Astrocyte (in vitro differentiated cells and primary cell): ENCODE results near the gene AKAP13. TPM values are rescaled to one million over a fixed set of nuclear protein-coding genes. Genes with fewer than 3 reads are reported as not detected.

Source experiments
- DNase-seq: peaks from one replicate; pipeline ENCODE4 v3.0.0-alpha.2; 2010; ENCODE audit warnings: low read depth
- FAIRE-seq: peaks from 2 replicates; lab custom pipeline; 2011; peaks lifted over from hg19 to GRCh38; lab: Jason Lieb, UNC
- H2AFZ ChIP-seq: 2 replicates; pipeline ENCODE4 v1.6.0; 2012; ENCODE audit warnings: low read depth, low read length, inconsistent platforms
- H3K27ac ChIP-seq: 2 replicates; pipeline ENCODE4 v1.5.1; 2011; ENCODE audit warnings: low read depth, low read length, inconsistent platforms
- H3K27me3 ChIP-seq: 2 replicates; pipeline ENCODE4 v1.6.0; 2011; ENCODE audit warnings: low read length, inconsistent platforms; ENCODE audit not compliant: insufficient read depth
- H3K36me3 ChIP-seq: 2 replicates; pipeline ENCODE4 v1.5.1; 2011; ENCODE audit warnings: low read length, inconsistent platforms; ENCODE audit not compliant: insufficient read depth
- H3K4me1 ChIP-seq: 2 replicates; pipeline ENCODE4 v1.5.1; 2011; ENCODE audit warnings: low read length, inconsistent platforms; ENCODE audit not compliant: insufficient read depth
- H3K4me2 ChIP-seq: 2 replicates; pipeline ENCODE4 v1.6.0; 2012; ENCODE audit warnings: low read length, inconsistent platforms
- H3K4me3 ChIP-seq: 2 replicates; pipeline ENCODE4 v1.5.1; 2011; ENCODE audit warnings: low read depth, mild to moderate bottlenecking, low read length, inconsistent platforms; ENCODE audit not compliant: insufficient read depth
- H3K79me2 ChIP-seq: 2 replicates; pipeline ENCODE4 v1.6.0; 2012; ENCODE audit warnings: mild to moderate bottlenecking, low read length, inconsistent platforms; ENCODE audit not compliant: insufficient read depth
- H3K9ac ChIP-seq: 2 replicates; pipeline ENCODE4 v1.6.0; 2012; ENCODE audit warnings: mild to moderate bottlenecking, low read length, inconsistent platforms
- H3K9me3 ChIP-seq: 2 replicates; pipeline ENCODE4 v1.5.1; 2012; ENCODE audit warnings: low read depth, mild to moderate bottlenecking, low read length, inconsistent platforms; ENCODE audit not compliant: insufficient read depth
- H4K20me1 ChIP-seq: 2 replicates; pipeline ENCODE4 v1.6.0; 2012; ENCODE audit warnings: low read length, inconsistent platforms; ENCODE audit not compliant: insufficient read depth
- H3K27ac Mint-ChIP-seq: one replicate; pipeline ENCODE4 v1.8.0; 2021; ENCODE audit warnings: mild to moderate bottlenecking, mixed read lengths; ENCODE audit not compliant: unreplicated experiment
- H3K27me3 Mint-ChIP-seq: one replicate; pipeline ENCODE4 v1.8.0; 2021; ENCODE audit warnings: low read depth, mixed read lengths; ENCODE audit not compliant: unreplicated experiment
- H3K36me3 Mint-ChIP-seq: one replicate; pipeline ENCODE4 v1.8.0; 2021; ENCODE audit warnings: low read depth, mixed read lengths; ENCODE audit not compliant: unreplicated experiment
- H3K4me1 Mint-ChIP-seq: one replicate; pipeline ENCODE4 v1.8.0; 2021; ENCODE audit warnings: low read depth, mixed read lengths; ENCODE audit not compliant: unreplicated experiment
- H3K4me3 Mint-ChIP-seq: one replicate; pipeline ENCODE4 v1.8.0; 2021; ENCODE audit warnings: mild to moderate bottlenecking, moderate library complexity, mixed read lengths; ENCODE audit not compliant: unreplicated experiment
- H3K9me3 Mint-ChIP-seq: one replicate; pipeline ENCODE4 v1.8.0; 2021; ENCODE audit warnings: mild to moderate bottlenecking, mixed read lengths; ENCODE audit not compliant: unreplicated experiment
- EZH2 ChIP-seq: IDR thresholded peaks from 2 replicates; pipeline ENCODE4 v1.6.1; 2012; ENCODE audit warnings: mild to moderate bottlenecking, low read length, inconsistent platforms; ENCODE audit not compliant: insufficient read depth
- total RNA-seq: library from RNA; stranded (reverse); gene quantifications from 2 replicates; pipeline ENCODE4 v1.2.1, GENCODE V29; 2021
- TF ChIP-seq, protein P1 (sequence below): IDR thresholded peaks from 2 replicates; pipeline ENCODE4 v1.5.1; 2011; ENCODE audit warnings: low read depth, mild to moderate bottlenecking, inconsistent platforms, low read length, moderate library complexity; ENCODE audit not compliant: insufficient read depth

The AKAP13 gene
- total RNA-seq, 1 donor from 2014 or later, result 98.2 TPM

DNA sequence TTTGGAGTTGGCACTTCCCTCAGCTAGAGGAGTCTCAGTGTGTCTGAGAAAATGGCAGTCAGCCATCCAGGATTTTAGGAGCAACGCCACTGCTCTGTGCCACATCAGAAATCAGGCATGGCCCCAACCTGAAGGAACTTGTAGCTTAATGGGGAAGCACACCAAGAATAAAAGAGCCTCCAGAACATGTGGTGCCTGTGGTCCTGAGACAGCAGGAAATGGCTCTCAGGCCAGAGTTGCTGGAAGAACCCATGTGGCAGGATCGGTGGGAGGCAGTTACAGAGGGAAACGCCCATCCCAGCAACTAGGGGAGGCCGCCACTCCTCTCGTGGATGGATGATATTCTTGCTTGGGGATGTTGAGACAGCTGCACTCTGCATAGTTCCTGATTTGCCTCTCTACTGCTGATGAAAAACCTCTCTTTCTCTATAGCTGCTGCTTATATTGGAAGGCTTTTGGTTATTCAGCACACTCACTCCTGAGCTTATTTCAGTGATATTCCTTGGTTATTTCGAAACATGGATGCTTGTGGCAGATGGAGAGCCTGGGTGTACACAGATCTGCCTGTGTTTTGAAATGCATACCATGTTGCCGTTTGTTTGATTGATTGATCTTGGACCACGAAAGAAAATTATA is 361.9 kb downstream of the AKAP13 start:
- H3K36me3 ChIP-seq, result peaks cover 33% of the 10 kb centered on the region
- Mint-ChIP-seq H3K36me3 (peaks cover 7% of the 10 kb centered on the region), H3K4me3 (no peak overlapping the region), H3K4me1 (peaks cover 6% of the 10 kb centered on the region), H3K27ac (no peak overlapping the region), H3K9me3 (no peaks in the 10 kb centered on the region), H3K27me3 (no peaks in the 10 kb centered on the region)
- peaks cover 2% of the 10 kb centered on the region for H3K4me1 ChIP-seq
- FAIRE-seq (no peak), DNase-seq (no peak)
- no peak overlapping the region for H2AFZ ChIP-seq
- no peak overlapping the region for H3K4me3 ChIP-seq
- H3K27me3 ChIP-seq, result no peaks in the 10 kb centered on the region
- peaks cover 19% of the 10 kb centered on the region for H4K20me1 ChIP-seq
- H3K9ac ChIP-seq, result no peak overlapping the region
- TF ChIP-seq, protein P1, sequence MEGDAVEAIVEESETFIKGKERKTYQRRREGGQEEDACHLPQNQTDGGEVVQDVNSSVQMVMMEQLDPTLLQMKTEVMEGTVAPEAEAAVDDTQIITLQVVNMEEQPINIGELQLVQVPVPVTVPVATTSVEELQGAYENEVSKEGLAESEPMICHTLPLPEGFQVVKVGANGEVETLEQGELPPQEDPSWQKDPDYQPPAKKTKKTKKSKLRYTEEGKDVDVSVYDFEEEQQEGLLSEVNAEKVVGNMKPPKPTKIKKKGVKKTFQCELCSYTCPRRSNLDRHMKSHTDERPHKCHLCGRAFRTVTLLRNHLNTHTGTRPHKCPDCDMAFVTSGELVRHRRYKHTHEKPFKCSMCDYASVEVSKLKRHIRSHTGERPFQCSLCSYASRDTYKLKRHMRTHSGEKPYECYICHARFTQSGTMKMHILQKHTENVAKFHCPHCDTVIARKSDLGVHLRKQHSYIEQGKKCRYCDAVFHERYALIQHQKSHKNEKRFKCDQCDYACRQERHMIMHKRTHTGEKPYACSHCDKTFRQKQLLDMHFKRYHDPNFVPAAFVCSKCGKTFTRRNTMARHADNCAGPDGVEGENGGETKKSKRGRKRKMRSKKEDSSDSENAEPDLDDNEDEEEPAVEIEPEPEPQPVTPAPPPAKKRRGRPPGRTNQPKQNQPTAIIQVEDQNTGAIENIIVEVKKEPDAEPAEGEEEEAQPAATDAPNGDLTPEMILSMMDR, result no peak
- TF ChIP-seq EZH2, result no peak
- H3K27ac ChIP-seq, result no peak overlapping the region
- H3K79me2 ChIP-seq, result no peaks in the 10 kb centered on the region
- no peaks in the 10 kb centered on the region for H3K9me3 ChIP-seq
- no peak overlapping the region for H3K4me2 ChIP-seq

DNA sequence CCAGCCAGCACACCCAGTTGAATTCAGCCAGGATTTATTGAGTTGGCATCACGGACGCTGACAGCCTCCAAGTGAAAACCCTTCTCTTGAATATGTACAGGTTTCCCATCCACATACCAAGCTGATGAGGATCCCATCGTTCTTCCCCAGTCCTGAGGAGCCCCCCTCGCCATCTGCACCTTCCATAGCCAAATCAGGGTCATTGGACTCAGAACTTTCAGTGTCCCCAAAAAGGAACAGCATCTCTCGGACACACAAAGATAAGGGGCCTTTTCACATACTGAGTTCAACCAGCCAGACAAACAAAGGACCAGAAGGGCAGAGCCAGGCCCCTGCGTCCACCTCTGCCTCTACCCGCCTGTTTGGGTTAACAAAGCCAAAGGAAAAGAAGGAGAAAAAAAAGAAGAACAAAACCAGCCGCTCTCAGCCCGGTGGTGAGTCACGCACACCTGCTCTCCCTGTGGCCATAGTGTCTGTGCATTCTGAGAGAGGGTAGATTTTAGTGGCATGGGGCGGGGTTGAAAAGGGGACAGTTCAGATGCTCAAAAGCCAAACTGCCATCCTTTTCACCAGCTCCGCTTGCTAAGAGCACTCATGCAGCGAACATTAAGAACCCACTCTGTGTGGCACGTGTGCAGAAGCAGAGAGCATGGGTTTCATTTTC is 363.1 kb downstream of the AKAP13 start:
- no peaks in the 10 kb centered on the region for H3K9me3 ChIP-seq
- FAIRE-seq (no peak), DNase-seq (no peak)
- no peak overlapping the region for H3K9ac ChIP-seq
- TF ChIP-seq, protein P1, result no peak
- no peak for TF ChIP-seq EZH2
- H4K20me1 ChIP-seq, result peaks cover 25% of the 10 kb centered on the region
- H3K4me1 ChIP-seq, result peaks cover 2% of the 10 kb centered on the region
- no peak overlapping the region for H3K4me2 ChIP-seq
- peaks cover 33% of the 10 kb centered on the region for H3K36me3 ChIP-seq
- no peak overlapping the region for H3K4me3 Mint-ChIP-seq
- H3K36me3 Mint-ChIP-seq, result peaks cover 7% of the 10 kb centered on the region
- H3K79me2 ChIP-seq, result no peaks in the 10 kb centered on the region
- H3K27me3 ChIP-seq, result no peaks in the 10 kb centered on the region
- H2AFZ ChIP-seq, result no peak overlapping the region
- no peaks in the 10 kb centered on the region for H3K9me3 Mint-ChIP-seq
- H3K4me1 Mint-ChIP-seq, result peaks cover 6% of the 10 kb centered on the region
- no peak overlapping the region for H3K4me3 ChIP-seq
- H3K27ac Mint-ChIP-seq, result no peak overlapping the region
- H3K27me3 Mint-ChIP-seq, result no peaks in the 10 kb centered on the region
- no peak overlapping the region for H3K27ac ChIP-seq

DNA sequence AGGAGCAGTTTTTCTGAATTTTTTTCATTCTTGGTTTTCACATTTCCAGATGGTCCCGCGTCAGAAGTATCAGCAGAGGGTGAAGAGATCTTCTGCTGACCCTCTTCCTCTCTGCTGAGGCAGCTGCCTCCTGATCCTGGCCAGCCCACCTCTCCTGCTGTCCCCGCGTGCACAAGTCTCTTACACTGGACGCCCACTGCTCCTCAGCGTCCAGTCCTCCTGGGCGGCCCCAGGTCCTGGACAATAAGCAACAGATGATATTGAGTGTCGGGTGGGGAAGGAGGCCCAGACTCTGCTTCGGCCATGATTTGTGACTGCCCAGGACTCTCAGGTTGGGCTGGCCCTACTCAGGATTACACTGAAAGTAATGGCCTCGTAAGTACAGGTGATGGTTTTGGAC is 364.2 kb downstream of the AKAP13 start:
- no peak overlapping the region for H3K9ac ChIP-seq
- H3K9me3 ChIP-seq, result no peaks in the 10 kb centered on the region
- H4K20me1 ChIP-seq, result peaks cover 36% of the 10 kb centered on the region
- TF ChIP-seq, protein P1, result no peak
- TF ChIP-seq EZH2, result no peak
- FAIRE-seq, result no peak
- peaks cover 2% of the 10 kb centered on the region for H3K4me1 ChIP-seq
- H3K4me3 Mint-ChIP-seq, result no peak overlapping the region
- H3K27ac ChIP-seq, result no peak overlapping the region
- peaks cover 33% of the 10 kb centered on the region for H3K36me3 ChIP-seq
- H3K27ac Mint-ChIP-seq, result no peak overlapping the region
- H3K79me2 ChIP-seq, result no peaks in the 10 kb centered on the region
- no peak overlapping the region for H2AFZ ChIP-seq
- no peaks in the 10 kb centered on the region for H3K9me3 Mint-ChIP-seq
- peaks cover 10% of the 10 kb centered on the region for H3K4me1 Mint-ChIP-seq
- no peaks in the 10 kb centered on the region for H3K27me3 Mint-ChIP-seq
- no peak for DNase-seq
- H3K4me3 ChIP-seq, result no peak overlapping the region
- no peak overlapping the region for H3K4me2 ChIP-seq
- no peaks in the 10 kb centered on the region for H3K27me3 ChIP-seq
- peaks cover 9% of the 10 kb centered on the region for H3K36me3 Mint-ChIP-seq
